Measurements from ENCODE around the gene TFF1.

TFF1 gene

GRCh38 chr21:42317826-42318746 is 48.2 kb downstream of the TFF1 start:
- no peak for DNase-seq (ENCODE audit: low spot score)

DNA sequence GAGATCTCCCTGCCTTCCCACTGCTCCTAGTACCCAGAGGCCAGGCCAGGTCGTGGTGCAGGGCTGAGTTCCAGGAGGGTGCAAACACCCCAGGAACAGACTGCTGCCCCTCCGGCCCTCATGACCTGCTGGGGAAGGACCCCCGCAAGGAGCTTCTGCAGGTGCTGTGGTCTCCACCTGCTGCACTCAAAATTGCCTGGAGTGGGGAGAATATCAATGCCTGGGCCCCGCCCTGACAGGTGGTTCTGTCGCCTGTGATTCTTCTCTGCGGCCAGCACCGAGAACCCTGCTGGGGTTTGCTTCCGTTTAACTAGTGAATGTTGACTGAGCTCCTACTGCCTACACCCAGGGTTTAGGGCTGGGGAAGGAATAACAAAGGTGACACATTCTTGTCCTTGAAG is 49.0 kb downstream of the TFF1 start:
- DNase-seq (ENCODE audit: low spot score): no peak

- DNase-seq (ENCODE audit: low spot score): no peak
These were observed 49.4 kb downstream of the TFF1 start for GRCh38 chr21:42316891-42317290.

DNA sequence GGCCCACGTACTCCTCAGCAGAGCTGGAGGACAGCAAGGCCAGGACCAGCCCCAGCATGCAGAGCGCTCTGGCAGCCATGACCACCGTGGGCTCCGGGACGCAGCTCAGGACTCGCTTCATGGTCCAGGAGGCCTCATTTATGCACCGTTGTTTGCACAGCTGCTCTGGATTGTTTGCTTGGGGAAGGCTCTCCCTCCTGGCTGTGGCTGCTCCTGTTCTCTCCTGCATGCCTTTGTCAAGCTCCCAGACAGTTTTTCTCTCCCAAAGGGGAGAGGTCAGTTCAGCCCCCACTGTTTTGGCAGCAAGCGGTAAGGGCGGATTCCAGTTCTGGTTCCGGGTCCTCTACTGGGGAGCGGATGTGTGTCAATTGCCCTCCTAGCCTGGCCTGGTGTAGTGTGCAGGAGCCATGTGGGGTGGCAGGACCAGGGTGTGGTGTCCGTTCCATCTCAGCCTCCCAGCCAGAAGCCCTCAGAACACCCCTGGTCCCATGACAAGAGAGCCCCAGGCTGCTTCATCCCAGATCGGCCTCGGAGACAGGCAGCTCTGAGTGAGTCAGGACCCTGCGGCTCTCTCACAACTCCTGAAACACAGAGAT is 50.9 kb downstream of the TFF1 start, which contains the start of gene TFF3:
Gene TFF3 (minus strand): TSS at position 114 of the 596 bp plus-strand sequence. CDS start 35 bp downstream, at position 79.
- DNase-seq (ENCODE audit: low spot score): no peak

- no peak for DNase-seq (ENCODE audit: low spot score)
These were observed 51.6 kb downstream of the TFF1 start for GRCh38 chr21:42314616-42315295.

GRCh38 chr21:42313501-42313969 is 52.8 kb downstream of the TFF1 start:
- DNase-seq (ENCODE audit: low spot score): no peak

GRCh38 chr21:42312626-42313104 is 53.7 kb downstream of the TFF1 start:
- DNase-seq (ENCODE audit: low spot score): no peak
